Upper lobe of left lung (tissue), 4 donors: ENCODE data around the gene DCAF6.

Experiments
- EP300 ChIP-seq, 4 donors: sonication (generic); formaldehyde crosslinking; IDR thresholded peaks; one replicate each; pipeline ENCODE4 v1.5.1; 2017; ENCODE audit warnings: antibody characterized with exemption in 4 of 4, control low read depth in 2 of 4
- TF ChIP-seq, protein P1 (sequence below), 6 experiments: fragments of 450-650 bp in 4 of 6; fragments of 200-600 bp in 2 of 6; sonication (generic) in 2 of 6; IDR thresholded peaks; one replicate each; pipeline ENCODE4 v1.5.1; 2016 to 2019; ENCODE audit warnings: antibody characterized with exemption in 6 of 6

DNA sequence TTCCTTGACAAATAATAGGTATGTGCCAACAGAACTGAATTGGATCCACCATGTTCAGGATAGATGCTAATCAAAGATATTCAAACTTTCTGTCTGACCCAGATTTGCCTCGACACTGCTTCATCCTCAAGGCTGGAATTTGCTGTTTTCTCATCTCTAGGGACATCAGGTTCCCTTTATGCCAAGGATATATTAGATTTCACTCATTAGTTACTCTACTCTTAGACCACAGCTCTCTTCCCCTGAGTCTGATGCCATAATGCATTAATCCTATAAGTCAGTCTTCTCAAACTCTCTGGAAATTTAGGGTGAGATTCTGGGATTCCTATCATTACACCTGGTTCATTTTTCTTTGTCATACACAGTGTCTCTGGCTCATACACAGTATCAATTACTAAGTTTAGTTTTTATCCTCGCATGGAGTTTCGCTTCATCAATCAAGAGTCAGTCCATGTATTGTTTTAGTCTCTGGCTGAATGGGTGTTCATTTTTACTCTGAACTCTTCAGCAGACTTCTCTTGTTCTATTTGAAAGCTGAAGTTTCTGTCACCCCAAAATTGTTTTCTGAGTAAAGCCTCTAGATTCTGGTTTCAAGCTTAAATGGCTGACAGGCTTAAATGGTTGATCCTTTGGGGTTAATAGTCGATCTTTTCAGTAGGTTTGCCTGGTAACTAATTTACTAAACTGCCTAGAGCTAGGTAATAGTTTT, 9.3 kb upstream of the DCAF6 start:
- TF ChIP-seq EP300 (IDR thresholded peaks at IDR 0.05): no peak
- TF ChIP-seq, protein P1, sequence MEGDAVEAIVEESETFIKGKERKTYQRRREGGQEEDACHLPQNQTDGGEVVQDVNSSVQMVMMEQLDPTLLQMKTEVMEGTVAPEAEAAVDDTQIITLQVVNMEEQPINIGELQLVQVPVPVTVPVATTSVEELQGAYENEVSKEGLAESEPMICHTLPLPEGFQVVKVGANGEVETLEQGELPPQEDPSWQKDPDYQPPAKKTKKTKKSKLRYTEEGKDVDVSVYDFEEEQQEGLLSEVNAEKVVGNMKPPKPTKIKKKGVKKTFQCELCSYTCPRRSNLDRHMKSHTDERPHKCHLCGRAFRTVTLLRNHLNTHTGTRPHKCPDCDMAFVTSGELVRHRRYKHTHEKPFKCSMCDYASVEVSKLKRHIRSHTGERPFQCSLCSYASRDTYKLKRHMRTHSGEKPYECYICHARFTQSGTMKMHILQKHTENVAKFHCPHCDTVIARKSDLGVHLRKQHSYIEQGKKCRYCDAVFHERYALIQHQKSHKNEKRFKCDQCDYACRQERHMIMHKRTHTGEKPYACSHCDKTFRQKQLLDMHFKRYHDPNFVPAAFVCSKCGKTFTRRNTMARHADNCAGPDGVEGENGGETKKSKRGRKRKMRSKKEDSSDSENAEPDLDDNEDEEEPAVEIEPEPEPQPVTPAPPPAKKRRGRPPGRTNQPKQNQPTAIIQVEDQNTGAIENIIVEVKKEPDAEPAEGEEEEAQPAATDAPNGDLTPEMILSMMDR (IDR thresholded peaks at IDR 0.05): no peak
